HG03354 (cell line): Measurements from ENCODE around the gene GABBR2.

ENCODE experiments used
- ATAC-seq: cut with Tn5 transposase; IDR thresholded peaks from one replicate; pipeline ENCODE4 v1.9.1; 2021; ENCODE audit warnings: mild to moderate bottlenecking; ENCODE audit not compliant: unreplicated experiment, poor library complexity, severe bottlenecking

GABBR2 gene

GRCh38 chr9:98263482-98264357, 445.0 kb downstream of the GABBR2 start:
- ATAC-seq = peak; percentile 89

GRCh38 chr9:98263080-98263479, 445.7 kb downstream of the GABBR2 start:
- no peak for ATAC-seq

- no peak for ATAC-seq
These were observed 446.7 kb downstream of the GABBR2 start for GRCh38 chr9:98262056-98262455.

- no peak for ATAC-seq
These were observed 448.1 kb downstream of the GABBR2 start for GRCh38 chr9:98260635-98261034.

GRCh38 chr9:98259791-98260190, 448.9 kb downstream of the GABBR2 start:
- no peak for ATAC-seq

- ATAC-seq = no peak
These were observed 452.0 kb downstream of the GABBR2 start for GRCh38 chr9:98256756-98257155.

GRCh38 chr9:98255578-98256296, 453.0 kb downstream of the GABBR2 start, which contains the start of gene TBC1D2:
TSS of gene TBC1D2 (minus strand) at chr9:98255649. CDS start at chr9:98255541, 108 bp downstream.
- peak; percentile 90 for ATAC-seq

- peak; percentile 38 for ATAC-seq
These were observed 453.6 kb downstream of the GABBR2 start for GRCh38 chr9:98255061-98255577.

GRCh38 chr9:98254228-98255060, 454.3 kb downstream of the GABBR2 start:
- ATAC-seq = no peak

- no peak for ATAC-seq
These were observed 455.2 kb downstream of the GABBR2 start for GRCh38 chr9:98253565-98253964.

- ATAC-seq = no peak
These were observed 457.2 kb downstream of the GABBR2 start for GRCh38 chr9:98251551-98251950.

GRCh38 chr9:98249771-98250170, 459.0 kb downstream of the GABBR2 start:
- no peak for ATAC-seq

- no peak for ATAC-seq
These were observed 459.8 kb downstream of the GABBR2 start for GRCh38 chr9:98248737-98249474.

- ATAC-seq = no peak
These were observed 460.7 kb downstream of the GABBR2 start for GRCh38 chr9:98247831-98248657.

GRCh38 chr9:98242426-98242825, 466.3 kb downstream of the GABBR2 start:
- no peak for ATAC-seq

GRCh38 chr9:98241357-98242300, 467.1 kb downstream of the GABBR2 start:
- ATAC-seq = no peak

GRCh38 chr9:98240475-98240874, 468.3 kb downstream of the GABBR2 start:
- ATAC-seq = no peak
